Fibroblast of pulmonary artery (primary cell): Measurements from ENCODE around the gene DACT2.

Experiments
- DNase-seq: peaks from one replicate; pipeline ENCODE4 v3.0.0-alpha.2; 2010; ENCODE audit warnings: low read depth
- H3K4me3 ChIP-seq: replicated peaks from 2 replicates; pipeline ENCODE4 v1.5.1; 2011; ENCODE audit warnings: low read depth, mild to moderate bottlenecking, control low read depth, low read length, moderate library complexity
- CTCF ChIP-seq: IDR thresholded peaks from 2 replicates; pipeline ENCODE4 v1.5.1; 2011; ENCODE audit warnings: mild to moderate bottlenecking, control low read depth, low read length, inconsistent platforms; ENCODE audit errors: missing control alignments

DACT2 gene

GRCh38 chr6:168364793-168365421, 45.3 kb upstream of the DACT2 start:
- no peak for TF ChIP-seq CTCF
- no peak overlapping the region for H3K4me3 ChIP-seq
- no peak for DNase-seq

GRCh38 chr6:168363811-168364792, 44.5 kb upstream of the DACT2 start:
- DNase-seq, result no peak
- TF ChIP-seq CTCF, result no peak
- no peak overlapping the region for H3K4me3 ChIP-seq

GRCh38 chr6:168363302-168363701, 43.7 kb upstream of the DACT2 start:
- no peak for DNase-seq
- no peak for TF ChIP-seq CTCF
- no peak overlapping the region for H3K4me3 ChIP-seq

- TF ChIP-seq CTCF, result no peak
- no peak for DNase-seq
- H3K4me3 ChIP-seq, result no peak overlapping the region
Measured at GRCh38 chr6:168362276-168362990, 42.9 kb upstream of the DACT2 start.

- no peak overlapping the region for H3K4me3 ChIP-seq
- no peak for DNase-seq
- TF ChIP-seq CTCF, result no peak
Measured at GRCh38 chr6:168361766-168362165, 42.2 kb upstream of the DACT2 start.

- no peak for TF ChIP-seq CTCF
- H3K4me3 ChIP-seq, result no peak overlapping the region
- DNase-seq, result no peak
Measured at GRCh38 chr6:168359794-168360193, 40.2 kb upstream of the DACT2 start.
